ENCODE results near the gene OOSP4B. TPM values are rescaled to one million over a fixed set of nuclear protein-coding genes. Genes with fewer than 3 reads are reported as not detected.
"Not testable (repeated sequence)": the region's sequence is repeated elsewhere in the genome, so short reads cannot be mapped to it uniquely, and the experiment has no call there.

Gene OOSP4B
- total RNA-seq, 1 donor = not detected

DNA sequence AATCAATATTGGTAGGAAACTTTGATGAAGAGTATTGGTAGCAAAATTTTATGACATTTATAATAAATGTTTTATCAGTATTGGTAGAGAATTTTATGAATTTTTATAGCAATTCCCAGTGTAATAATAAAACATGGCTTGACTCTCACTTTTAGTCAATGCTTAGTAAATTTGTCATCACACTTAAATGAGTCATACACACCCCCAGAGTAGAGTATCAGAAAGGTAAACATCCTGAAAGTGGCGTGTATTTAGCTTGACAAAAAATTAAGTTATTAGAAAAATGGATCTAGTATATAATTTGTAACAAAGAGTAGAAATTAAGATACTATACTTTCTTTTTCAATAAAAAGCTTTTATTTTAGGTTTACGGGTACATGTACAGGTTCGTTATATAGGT, 42.1 kb downstream of the OOSP4B start:
- no peak for DNase-seq (ENCODE audit: low read depth in 2 of 3, low spot score in 2 of 3)

DNA sequence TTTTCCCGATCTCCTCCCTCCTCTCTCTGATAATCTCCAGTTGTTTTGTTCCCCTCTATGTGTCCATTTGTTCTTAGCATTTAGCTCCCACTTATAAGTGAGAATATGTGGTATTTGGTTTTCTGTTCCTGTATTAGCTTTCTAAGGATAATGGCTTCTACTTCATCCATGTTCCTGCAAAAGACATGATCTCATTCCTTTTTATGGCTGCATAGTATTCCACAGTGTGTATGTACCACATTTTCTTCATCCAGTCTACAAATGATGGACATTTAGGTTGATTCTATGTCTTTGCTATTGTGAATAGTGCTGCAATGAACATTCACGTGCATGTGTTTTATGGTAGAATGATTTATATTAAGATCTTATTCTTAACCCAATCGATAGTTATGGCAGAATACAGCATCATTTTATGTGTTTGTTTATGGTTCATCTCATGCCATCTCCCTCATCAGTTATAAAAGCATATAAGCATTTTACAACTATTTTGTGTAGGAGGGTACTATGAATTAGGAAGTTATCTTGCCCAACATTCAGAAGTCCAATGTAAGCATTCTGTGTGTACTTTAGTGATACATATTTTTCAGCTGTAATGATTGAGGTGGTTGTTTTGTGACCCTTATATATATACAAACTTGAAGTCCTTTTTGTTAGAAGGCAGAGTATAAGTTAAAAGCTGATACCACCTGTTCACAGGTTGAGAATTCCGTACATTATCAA, 42.7 kb downstream of the OOSP4B start:
- no peak for DNase-seq (ENCODE audit: low read depth in 2 of 3, low spot score in 2 of 3)

DNA sequence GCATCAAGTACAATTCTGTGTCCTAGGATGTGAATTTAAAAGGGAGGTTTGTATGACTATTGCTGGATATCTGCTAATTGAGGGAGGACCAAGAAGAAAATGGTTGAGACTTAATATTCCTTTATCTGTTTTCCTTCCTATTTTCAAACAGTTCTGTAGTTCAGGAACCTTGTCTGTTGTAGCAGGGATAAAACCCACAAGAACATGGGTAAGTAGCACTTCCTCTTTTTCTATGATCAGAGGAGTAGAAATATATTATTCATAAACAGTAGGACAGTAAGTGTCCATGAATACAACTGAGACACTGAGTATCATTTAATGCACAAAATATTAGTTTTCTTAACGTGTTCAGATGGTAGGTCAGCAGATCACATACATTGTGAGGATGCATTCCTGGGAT, 47.1 kb downstream of the OOSP4B start:
- DNase-seq (ENCODE audit: low read depth in 2 of 3, low spot score in 2 of 3) = peak in 2 of 3 donors; percentile 40 to 68

DNA sequence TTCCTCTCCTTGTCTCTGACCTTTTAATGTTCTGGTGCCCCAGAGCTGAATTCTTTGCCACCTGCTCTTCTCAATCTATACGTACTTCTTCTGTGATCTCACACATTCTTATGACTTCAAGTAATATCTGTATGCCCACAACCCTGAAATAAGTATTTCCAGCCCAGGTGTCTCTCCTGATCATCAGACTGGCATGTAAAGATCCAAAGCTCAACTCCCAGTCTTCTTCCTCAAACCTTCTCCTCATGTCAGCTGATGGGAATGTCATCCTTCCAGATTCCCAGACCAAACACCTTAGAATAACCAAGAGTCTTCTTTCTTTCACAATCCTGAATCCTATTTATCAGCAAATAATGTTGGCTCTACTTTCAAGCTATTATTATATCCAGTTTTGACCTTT, 48.8 kb downstream of the OOSP4B start:
- no peak for DNase-seq (ENCODE audit: low read depth in 2 of 3, low spot score in 2 of 3)

DNA sequence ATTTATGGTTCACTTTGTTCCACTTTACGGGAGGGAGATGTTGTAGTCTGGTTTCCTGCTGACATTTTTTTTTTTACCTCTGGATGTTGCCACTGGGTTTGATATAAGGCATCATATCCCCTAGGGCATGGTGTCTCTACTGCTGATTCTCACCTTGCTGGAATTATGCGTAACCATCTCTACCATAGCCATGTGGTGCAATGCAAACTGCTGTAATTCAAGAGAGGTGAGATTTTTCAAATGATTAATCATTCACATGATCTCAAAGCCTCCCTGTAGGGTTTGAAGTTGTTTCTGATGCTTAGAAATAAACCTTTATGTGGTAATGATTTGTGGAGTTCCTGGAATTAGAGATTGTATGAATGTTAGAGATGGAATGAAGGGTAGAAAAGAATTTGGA, 52.5 kb downstream of the OOSP4B start:
- no peak for DNase-seq (ENCODE audit: low read depth in 2 of 3, low spot score in 2 of 3)

DNA sequence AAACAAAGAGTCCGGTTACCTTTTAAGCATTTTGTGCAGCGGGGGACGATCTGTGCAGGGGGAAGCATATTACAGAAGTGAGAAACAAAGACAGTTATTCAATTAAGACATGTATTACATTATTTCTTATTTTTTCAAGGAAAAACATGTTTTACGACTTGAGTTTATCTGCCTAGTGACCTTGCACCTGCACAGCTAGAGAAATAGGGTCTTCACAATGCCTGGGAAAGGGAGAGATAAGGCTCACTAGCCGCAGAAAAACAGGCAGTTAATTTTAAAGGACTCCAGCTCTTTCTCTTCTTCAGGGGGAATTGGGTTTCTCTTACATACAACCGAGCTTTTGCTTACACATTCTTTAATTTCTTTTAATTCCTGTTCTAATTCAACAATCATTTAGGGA, 54.7 kb downstream of the OOSP4B start:
- DNase-seq (ENCODE audit: low read depth in 2 of 3, low spot score in 2 of 3) = not testable (repeated sequence)

DNA sequence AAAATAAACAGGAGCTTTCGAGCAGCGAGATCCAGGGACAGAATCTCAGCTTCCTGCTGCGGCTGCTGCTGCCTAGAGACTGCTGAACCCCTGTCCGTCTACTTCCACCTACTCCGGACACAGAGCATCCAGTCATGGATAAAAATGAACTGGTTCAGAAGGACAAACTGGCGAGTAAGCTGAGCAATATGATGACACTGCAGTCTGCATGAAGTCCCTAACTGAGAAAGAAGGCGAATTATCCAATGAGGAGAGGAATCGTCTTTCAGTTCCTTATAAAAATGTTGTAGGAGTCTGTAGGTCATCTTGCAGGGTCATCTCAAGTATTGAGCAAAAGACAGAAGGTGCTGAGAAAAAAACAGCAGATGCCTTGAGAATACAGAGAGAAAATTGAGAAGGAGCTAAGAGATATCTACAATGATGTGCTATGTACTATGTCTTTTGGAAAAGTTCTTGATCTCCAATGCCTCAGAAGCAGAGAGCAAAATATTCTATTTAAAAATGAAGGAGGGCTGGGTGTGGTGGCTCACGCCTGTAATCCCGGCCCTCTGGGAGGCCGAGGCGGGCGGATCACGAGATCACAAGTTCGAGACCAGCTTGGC, 60.3 kb downstream of the OOSP4B start:
- DNase-seq (ENCODE audit: low read depth in 2 of 3, low spot score in 2 of 3) = no peak

DNA sequence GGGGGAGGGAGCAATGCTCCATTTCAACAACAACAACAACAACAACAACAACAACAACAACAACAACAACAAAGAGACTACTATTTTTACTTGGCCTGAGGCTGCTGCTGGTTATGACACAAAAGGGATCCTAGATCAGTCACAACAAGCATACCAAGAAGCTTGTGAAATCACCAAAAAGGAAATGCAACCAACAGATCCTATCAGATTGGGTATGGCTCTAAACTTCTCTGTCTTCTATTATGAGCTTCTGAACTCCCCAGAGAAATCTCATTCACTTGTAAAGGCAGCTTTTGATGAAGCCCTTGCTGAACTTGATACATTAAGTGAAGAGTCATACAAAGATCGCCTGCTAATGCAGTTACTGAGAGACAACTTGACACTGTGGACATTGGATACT, 61.0 kb downstream of the OOSP4B start:
- no peak for DNase-seq (ENCODE audit: low read depth in 2 of 3, low spot score in 2 of 3)

DNA sequence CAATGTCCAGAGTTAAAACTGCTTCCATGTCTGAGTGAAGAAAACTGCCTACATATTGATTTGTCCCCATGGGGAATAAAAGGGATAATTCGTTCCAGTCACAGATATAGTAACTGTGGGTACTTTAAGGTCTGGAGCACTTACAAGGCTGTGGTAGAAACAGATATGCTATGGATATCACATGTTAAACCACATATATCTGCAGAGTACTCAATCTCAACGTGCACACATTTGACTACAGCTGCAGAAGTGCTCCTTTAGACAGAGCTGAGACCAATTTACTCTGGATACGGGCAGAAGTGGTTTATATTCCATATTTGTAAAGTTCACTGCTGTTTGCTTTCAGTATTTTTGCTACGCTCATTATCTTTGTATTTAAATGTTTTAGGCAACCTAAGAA, 61.8 kb downstream of the OOSP4B start:
- DNase-seq (ENCODE audit: low read depth in 2 of 3, low spot score in 2 of 3) = no peak

DNA sequence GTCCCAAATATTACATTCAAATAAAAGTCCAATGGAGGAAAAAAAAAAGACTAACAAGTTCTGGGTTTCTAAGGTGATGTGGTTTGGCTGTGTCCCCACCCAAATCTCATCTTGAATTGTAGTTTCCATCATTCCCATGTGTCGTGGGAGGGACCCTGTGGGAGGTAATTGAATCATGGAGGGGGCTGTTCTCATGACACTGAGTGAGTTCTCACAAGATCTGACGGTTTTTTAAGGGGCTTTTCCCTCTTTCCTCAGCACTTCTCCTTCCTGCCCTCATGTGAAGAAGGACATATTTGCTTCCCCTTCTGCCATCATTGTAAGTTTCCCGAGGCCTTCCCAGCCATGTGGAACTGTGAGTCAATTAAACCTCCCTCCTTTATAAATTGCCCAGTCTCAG, 63.6 kb downstream of the OOSP4B start:
- no peak for DNase-seq (ENCODE audit: low read depth in 2 of 3, low spot score in 2 of 3)

Other genes with a start within 250 kb of the OOSP4B start
- gene MRPL16, start 206.4 kb upstream of the OOSP4B start, total RNA-seq = 80.2 TPM
- not detected for gene CBLIF, start 171.7 kb upstream of the OOSP4B start, total RNA-seq
- gene TCN1, start 150.7 kb upstream of the OOSP4B start, total RNA-seq = under 0.01 TPM
- gene OOSP3, start 138.4 kb upstream of the OOSP4B start, total RNA-seq = not detected
- not detected for gene OOSP1, start 78.7 kb upstream of the OOSP4B start, total RNA-seq
- not detected for gene OOSP4A, start 53.1 kb upstream of the OOSP4B start, total RNA-seq
- not detected for gene OOSP2, start 23.2 kb downstream of the OOSP4B start, total RNA-seq
- gene MS4A3, start 39.5 kb downstream of the OOSP4B start, total RNA-seq = 16.7 TPM
- gene MS4A2, start 71.5 kb downstream of the OOSP4B start, total RNA-seq = 4.8 TPM
- 4.3 TPM for gene MS4A6A, start 165.9 kb downstream of the OOSP4B start, total RNA-seq
- 0.54 TPM for gene MS4A4E, start 226.0 kb downstream of the OOSP4B start, total RNA-seq